IMR-90 (cell line): ENCODE results near the gene CEL.

Experiments
- CEBPB ChIP-seq: IDR thresholded peaks from 2 replicates; pipeline ENCODE4 v1.6.1; 2012; ENCODE audit warnings: low read depth, low read length, improper control_type of control experiment
- CHD1 ChIP-seq: IDR thresholded peaks from 2 replicates; pipeline ENCODE4 v1.6.1; 2012; ENCODE audit warnings: low read depth, low read length, improper control_type of control experiment
- ELK1 ChIP-seq: fragments of 150-350 bp; IDR thresholded peaks from 2 replicates; pipeline ENCODE4 v1.6.1; 2016; ENCODE audit warnings: low read depth, mild to moderate bottlenecking, low read length, moderate library complexity, borderline replicate concordance
- MAFK ChIP-seq: IDR thresholded peaks from 2 replicates; pipeline ENCODE4 v1.6.1; 2012; ENCODE audit warnings: low read depth, low read length, improper control_type of control experiment
- MAZ ChIP-seq: IDR thresholded peaks from 2 replicates; pipeline ENCODE4 v1.6.1; 2012; ENCODE audit warnings: low read depth, mild to moderate bottlenecking, low read length, improper control_type of control experiment, moderate library complexity, borderline replicate concordance
- MXI1 ChIP-seq: IDR thresholded peaks from 2 replicates; pipeline ENCODE4 v1.6.1; 2012; ENCODE audit warnings: low read depth, mild to moderate bottlenecking, low read length, moderate library complexity, borderline replicate concordance
- POLR2A ChIP-seq: IDR thresholded peaks from 2 replicates; pipeline ENCODE4 v1.6.1; 2012; ENCODE audit warnings: mild to moderate bottlenecking, low read depth, low read length
- RAD21 ChIP-seq: IDR thresholded peaks from 2 replicates; pipeline ENCODE4 v1.6.1; 2012; ENCODE audit warnings: low read length, improper control_type of control experiment
- RCOR1 ChIP-seq: IDR thresholded peaks from 2 replicates; pipeline ENCODE4 v1.6.1; 2012; ENCODE audit warnings: mild to moderate bottlenecking, low read length, improper control_type of control experiment; ENCODE audit not compliant: insufficient replicate concordance
- RFX5 ChIP-seq: IDR thresholded peaks from 2 replicates; pipeline ENCODE4 v1.8.0; 2012; ENCODE audit warnings: low read depth, mild to moderate bottlenecking, low read length, moderate library complexity
- SMC3 ChIP-seq: fragments of 150-350 bp; IDR thresholded peaks from 2 replicates; pipeline ENCODE4 v1.6.1; 2016; ENCODE audit warnings: low read depth, mild to moderate bottlenecking, antibody characterized with exemption, low read length, moderate library complexity
- USF2 ChIP-seq: fragments of 150-350 bp; IDR thresholded peaks from 2 replicates; pipeline ENCODE4 v1.6.1; 2017; ENCODE audit warnings: mild to moderate bottlenecking, antibody characterized with exemption, low read length, low read depth
- TF ChIP-seq, protein P1 (sequence below): conservative IDR thresholded peaks from 2 replicates; pipeline ENCODE4 v1.5.1; 2012; ENCODE audit warnings: mild to moderate bottlenecking, low read depth, low read length, improper control_type of control experiment

- TF ChIP-seq MAFK (no peak), POLR2A (no peak), CHD1 (no peak), RCOR1 (no peak), USF2 (no peak), RAD21 (no peak), ELK1 (no peak), RFX5 (no peak), CEBPB (no peak), MAZ (no peak), MXI1 (no peak), SMC3 (no peak)
- TF ChIP-seq, protein P1, sequence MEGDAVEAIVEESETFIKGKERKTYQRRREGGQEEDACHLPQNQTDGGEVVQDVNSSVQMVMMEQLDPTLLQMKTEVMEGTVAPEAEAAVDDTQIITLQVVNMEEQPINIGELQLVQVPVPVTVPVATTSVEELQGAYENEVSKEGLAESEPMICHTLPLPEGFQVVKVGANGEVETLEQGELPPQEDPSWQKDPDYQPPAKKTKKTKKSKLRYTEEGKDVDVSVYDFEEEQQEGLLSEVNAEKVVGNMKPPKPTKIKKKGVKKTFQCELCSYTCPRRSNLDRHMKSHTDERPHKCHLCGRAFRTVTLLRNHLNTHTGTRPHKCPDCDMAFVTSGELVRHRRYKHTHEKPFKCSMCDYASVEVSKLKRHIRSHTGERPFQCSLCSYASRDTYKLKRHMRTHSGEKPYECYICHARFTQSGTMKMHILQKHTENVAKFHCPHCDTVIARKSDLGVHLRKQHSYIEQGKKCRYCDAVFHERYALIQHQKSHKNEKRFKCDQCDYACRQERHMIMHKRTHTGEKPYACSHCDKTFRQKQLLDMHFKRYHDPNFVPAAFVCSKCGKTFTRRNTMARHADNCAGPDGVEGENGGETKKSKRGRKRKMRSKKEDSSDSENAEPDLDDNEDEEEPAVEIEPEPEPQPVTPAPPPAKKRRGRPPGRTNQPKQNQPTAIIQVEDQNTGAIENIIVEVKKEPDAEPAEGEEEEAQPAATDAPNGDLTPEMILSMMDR, result no peak
Measured at GRCh38 chr9:133090752-133091385, 29.1 kb downstream of the CEL start.
